Posterior cingulate gyrus (tissue), 11 donors: Measurements from ENCODE around the gene PHYKPL.
A peak's percentile ranks its signal among the peaks of the same experiment; 100 is the strongest.
"Not testable (repeated sequence)": the region's sequence is repeated elsewhere in the genome, so short reads cannot be mapped to it uniquely, and the experiment has no call there.

Experiments
- DNase-seq, 10 donors: peaks; one replicate each; pipeline versions ENCODE4 v3.0.0 to v3.0.0-alpha.2; 2020 to 2021; ENCODE audit warnings: mixed read lengths in 3 of 10
- intact Hi-C: fragments of 100-400 bp; cut with DNase I; formaldehyde crosslinking; loops from one replicate; pipeline ENCODE4 v1.15.1; 2023

The PHYKPL gene

DNA sequence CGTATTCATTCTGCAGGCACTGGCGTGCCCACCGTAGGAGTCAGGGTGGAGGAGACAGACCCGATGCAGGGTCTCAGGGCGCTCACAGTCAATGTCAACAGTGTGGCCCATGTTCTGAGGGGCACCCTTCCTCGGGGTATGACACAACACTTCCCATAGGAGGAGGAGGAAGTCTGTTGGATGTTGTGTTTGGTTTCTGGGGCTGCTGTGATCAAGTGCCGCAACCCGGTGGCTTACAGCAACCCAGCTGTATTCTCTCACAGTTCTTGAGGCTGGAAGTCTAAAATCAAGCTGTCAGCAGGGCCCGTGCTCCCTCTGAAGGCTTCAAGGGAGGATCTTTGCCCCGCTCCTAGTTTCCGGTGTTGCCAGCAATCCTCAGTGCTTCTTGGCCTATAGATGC is 33.9 kb downstream of the PHYKPL start:
- peak in 1 of 10 donors; percentile 49 for DNase-seq
- intact Hi-C loops = no loop called here

DNA sequence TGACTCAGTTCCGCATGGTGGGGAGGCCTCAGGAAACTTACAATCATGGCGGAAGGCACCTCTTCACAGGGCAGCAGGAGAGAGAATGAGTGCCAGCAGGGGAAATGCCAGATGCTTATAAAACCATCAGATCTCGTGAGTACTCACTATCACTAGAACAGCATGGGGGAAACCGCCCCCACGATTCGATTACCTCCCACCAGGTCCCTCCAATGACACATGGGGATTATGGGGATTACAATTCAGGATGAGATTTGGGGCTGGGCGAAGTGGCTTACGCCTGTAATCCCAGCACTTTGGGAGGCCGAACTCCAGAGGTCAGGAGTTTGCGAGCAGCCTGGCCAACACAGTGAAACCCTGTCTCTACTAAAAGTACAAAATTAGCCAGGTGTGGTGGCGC is 34.5 kb downstream of the PHYKPL start:
- DNase-seq, intact Hi-C loops: not testable (repeated sequence)

DNA sequence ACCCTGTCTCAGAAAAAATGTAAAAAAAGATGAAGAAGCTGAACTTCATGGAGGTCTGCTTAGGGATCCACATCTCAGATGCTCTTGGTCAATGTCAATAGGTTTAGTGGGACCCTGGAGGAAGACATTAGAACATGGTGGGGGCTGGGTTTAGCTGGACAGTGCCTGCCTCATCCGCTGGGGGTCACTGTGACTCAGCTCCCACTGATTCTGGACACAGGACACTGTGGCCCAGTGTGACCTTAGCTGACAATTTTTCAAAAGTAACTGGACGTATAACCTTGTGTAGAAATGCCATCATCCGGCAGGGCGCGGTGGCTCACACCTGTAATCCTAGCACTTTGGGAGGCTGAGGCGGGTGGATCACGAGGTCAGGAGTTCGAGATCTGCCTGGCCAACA is 35.6 kb downstream of the PHYKPL start:
- intact Hi-C loops = no loop called here
- peak in 2 of 10 donors; percentile 3 to 55 for DNase-seq

DNA sequence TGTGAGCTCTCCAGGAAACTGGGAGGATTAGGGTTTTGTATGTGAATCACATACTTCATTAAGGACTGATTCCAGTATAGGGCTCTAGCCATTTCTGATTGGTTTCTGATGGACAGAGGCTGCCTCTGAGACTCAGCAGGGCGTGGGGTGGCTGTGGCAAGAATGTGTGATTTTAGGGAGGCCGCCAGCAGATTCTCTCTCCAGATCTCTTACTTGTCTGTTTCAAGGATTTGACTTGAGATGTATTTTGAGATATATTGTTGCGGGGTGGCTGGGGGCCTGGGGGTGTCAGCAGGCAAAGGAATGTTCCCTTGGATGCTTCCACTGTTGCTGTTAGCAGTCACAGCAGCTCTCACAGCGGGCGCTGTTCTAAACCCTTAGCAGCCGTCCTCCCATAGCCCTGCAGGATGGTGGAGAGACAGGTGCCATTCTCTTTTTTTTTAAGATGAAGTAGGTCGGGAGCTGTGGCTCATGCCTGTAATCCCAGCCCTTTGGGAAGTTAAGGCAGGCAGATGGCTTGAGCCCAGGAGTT is 36.3 kb downstream of the PHYKPL start:
- peak in 1 of 10 donors; percentile 16 for DNase-seq
- intact Hi-C loops = no loop called here

DNA sequence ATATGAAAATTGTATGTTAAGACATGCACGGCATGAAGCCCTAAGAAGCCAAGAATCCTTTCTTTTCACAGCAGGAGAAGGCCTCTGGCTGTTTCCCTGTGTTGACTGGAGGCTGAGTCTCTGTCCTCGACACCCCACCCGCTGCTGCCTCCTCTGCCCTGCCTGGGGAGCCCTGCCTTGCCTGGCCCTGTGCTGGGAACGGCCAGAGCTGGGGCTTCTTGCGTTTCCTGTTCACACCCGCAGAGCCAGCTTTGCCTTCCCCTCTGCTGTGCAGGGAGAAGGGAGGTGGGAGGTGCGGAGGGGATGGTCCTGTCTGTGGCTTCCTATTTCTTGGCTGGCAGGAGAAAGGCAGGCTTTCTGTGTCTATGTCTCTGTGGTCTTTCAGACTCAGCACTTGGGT is 38.6 kb downstream of the PHYKPL start:
- peak in 1 of 10 donors; percentile 64 for DNase-seq
- intact Hi-C loops = no loop called here

DNA sequence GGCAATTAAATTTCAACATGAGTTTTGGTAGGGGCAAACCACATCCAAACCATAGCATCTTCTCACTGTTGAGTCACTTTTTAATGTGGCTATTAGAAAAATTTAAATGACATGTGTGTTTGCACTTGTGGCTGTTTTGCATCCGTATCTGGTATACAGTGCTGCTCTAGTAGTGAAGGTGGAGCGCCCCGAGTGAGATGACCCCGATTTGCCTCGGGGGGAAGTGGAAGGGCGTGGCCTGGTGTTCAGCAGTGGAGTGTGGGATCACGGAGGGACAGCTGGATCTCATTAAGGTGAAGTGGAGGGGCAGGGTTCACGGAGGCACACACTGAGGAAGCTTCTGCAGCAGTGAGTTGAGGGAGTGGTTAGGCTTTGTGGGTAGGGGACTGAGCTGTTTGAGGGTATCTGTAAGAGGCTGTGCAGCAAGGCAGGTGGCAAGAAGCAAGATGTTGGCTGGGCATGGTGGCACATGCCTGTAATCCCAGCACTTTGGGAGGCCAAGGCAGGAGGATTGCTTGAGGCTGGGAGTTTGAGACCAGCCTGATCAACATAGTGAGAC is 39.3 kb downstream of the PHYKPL start:
- intact Hi-C loops = no loop called here

DNA sequence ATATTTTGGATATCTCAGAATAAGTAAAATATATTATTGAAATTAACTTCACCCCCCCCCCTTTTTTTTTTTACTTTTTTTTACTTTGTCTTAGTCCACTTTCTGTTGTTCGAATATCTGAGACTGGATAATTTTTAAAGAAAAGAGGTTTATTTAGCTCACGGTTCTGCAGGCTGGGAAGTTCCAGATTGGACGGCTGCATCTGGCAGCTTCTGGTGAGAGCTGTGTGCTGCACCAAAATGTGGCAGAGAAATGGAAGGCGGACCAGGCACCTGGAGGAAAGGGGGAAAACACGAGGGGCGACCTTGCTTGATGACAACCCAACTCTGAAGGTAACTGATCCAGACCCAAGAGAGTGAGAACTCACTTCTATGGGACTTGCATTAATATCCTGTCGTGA is 39.8 kb downstream of the PHYKPL start:
- DNase-seq = no peak
- intact Hi-C loops = no loop called here

More for the DNA sequence above, 39.3 kb downstream of the PHYKPL start:
- DNase-seq = no peak

DNA sequence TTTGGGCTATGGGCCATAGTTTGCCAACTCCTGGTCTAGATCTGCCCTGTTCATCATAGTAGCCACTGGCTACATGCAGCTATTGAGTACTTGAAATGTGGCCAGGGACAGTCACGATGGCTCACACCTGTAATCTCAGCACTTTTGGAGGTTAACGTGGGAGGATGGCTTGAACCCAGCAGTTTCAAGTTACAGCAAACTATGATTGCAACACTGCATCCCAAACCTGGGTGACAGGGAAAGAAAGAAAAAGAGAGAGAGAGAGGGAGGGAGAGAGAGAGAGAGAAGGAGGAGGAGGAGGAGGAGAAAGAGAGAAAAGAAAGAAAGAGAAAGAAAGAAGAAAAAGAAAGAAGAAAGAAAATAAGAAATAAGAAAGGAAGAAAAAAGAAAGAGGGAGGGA is 40.4 kb downstream of the PHYKPL start:
- no peak for DNase-seq
- intact Hi-C loops = no loop called here

DNA sequence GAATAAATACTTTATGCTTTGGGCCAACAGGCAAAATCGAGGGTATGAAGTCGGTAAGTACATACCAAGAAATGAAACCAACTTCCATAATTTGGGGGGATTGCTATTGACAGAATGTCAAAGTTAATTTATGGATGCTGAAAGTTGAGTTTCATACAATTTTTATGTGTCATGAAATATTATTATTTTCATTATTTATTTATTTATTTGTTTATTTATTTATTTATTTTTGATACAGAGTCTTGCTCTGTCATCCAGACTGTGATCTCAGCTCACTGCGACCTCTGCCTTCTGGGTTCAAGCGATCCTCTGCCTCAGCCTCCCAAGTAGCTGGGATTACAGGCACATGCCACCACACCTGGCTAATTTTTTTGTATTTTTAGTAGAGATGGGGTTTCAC is 40.9 kb downstream of the PHYKPL start:
- intact Hi-C loops = no loop called here
- DNase-seq = no peak

DNA sequence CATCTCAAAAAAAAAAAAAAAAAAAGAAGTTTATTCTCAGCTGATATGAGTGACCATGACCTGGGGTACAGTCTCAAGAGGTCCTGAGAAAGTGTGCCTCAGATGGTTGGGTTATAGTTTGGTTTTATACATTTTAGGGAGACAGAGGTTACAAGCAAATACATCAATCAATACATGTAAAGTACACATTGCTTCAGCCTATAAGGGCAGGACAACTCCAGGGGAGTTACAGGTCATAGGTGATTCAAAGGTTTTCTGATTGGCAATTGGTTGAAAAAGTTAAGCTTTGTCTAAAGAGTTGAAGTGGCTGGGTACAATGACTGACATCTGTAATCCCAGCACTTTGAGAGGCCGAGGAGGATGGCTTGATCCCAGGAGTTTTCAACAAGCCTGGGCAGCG is 43.2 kb downstream of the PHYKPL start:
- intact Hi-C loops = no loop called here
- no peak for DNase-seq

DNA sequence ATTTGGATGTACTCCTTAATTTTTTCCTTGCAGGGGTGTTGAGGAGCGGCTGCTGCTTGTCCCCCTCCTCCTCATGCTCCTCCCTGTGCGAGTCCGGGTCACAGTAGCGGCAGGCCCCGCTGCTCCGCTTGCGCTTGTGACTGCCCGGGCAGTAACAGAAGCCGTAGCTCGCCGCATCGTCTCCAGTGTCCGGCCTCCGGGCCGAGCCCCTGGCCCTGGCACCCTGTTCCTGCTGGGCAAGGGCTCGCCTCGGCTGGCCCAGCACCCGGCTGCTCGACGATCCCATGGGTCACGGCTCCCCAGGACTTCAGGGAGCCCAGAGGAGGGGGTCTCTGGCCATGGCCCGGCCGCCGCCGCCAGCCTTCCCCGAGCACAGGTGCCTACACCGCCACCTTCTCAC is 45.6 kb downstream of the PHYKPL start, which contains the start of gene GMCL2:
Gene GMCL2 (minus strand): TSS at position 358 of the 400 bp plus-strand sequence. CDS start 72 bp downstream, at position 286.
- intact Hi-C loops = no loop called here
- DNase-seq = peak in 1 of 10 donors; percentile 84

DNA sequence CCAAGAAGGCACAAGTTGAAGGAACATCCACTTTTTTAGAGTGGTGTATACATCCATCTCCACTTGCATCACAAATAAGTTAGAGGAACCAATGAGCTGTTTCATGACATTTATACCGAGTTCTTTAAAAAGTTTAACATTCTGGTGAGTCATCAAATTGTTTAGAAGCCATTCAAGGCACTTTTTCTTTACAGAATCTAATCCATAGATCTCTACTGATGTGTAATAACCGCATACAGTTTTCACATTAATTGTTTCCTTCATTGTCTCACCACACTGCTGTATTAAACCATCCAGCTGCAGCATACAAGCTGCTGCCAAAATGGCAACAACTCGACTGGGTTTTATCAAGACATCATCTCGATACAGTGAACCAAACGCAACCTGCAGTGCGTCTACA is 46.2 kb downstream of the PHYKPL start:
- DNase-seq = no peak
- intact Hi-C loops = no loop called here

DNA sequence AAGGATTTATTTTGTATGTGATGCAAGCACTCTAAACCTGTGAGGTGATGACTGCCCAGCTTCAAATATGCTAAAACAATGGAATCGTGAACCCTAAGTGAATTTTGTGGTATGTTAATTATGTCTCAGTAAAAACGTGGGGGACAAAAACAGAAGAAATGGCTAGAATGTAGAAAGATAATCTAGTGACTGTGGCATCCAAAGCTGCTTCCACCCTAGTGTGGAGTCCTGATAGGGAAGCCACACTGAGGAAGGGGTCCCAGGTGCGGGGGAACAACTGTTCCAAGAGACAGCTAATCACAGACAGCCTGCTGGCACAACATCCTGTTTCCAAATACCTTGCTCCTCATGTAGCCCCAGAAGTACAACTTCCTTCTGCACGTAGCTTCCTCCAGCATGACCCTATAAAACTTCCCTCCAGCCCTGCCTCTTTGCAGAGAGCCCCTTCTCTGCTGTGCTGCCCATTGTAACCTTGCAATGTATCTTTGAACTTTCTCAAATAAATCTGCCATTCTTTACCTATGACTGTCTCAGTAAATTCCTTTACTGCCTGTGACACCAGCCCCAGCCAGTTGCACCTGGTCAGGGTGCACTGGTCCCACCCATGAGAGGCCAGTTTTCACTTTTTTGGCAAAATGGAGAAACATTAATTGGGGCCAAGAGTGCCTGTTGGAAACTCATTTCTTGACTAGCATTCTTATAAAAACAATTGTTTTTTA is 50.3 kb downstream of the PHYKPL start:
- intact Hi-C loops = no loop called here
- DNase-seq = no peak

DNA sequence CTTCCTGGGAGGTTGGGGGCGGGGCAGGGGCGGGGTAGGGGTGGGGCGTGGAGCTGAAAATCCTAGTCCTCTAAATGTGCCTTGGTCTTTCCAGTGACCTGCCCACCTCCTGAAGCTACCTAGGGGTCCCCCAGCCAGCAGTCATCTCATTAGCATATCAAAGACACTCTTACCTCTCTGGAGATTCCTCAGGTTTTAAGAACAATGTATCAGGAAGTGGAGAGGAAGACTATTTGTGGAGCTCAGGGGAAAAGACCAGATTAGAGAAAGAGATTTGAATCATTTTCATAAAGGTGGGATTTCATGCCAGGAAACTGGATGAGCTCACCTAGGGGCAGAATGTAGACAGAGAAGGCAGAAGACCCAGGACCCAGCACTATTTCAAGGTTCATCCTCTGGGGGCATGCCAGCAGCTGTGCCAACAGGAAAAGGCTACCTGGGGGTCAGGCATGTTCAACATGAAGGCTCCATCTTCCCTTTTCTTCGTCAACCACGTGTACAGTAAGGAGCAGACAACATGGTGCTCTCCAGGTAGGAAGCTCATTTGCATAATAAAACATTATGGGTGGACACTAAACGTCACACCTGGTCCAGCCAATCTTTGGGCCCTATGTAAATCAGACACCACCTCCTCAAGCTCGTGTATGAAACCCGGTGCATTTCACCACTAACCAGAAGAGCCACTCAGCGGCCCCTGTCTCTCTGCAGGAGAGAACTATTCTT is 52.3 kb downstream of the PHYKPL start:
- DNase-seq = no peak

DNA sequence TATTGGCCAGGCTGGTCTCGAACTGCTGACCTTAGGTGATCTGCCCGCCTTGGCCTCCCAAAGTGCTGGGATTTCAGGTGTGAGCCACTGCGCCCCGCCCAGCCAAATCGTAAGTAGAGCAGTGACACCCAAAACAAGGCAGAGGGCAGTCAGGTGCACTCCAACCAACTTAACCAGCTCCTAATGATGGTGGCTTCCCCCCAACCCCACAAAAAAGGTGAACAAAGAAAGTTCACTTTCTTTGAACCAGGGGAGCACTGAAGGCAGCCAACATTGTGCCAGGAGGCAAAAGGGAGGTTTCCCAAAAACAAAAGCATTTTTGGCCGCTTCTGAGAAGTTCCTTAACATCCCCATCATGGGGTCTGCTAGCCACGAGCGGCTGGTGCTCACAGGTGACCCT is 55.0 kb downstream of the PHYKPL start:
- intact Hi-C loops = no loop called here
- DNase-seq = no peak

More for the DNA sequence above, 52.3 kb downstream of the PHYKPL start:
- intact Hi-C loops = no loop called here

DNA sequence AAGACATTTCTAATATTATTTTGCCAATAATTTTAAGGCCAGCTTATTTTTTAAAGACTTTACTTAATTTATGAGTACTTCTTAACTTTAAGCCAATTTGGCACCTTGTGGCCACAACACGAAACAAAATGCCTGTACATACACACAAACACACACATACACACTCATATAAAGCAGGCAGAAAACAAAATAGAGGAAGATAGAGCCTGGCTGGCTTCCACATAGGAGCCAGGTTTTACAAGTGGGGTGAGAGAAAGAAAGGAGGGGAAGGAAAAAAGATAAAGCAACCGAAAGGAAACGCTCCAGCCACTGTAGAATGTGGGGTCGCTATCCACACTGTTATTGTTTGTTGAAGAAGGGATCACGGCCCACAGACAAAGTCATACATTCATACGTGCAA is 55.8 kb downstream of the PHYKPL start:
- intact Hi-C loops = no loop called here
- no peak for DNase-seq

DNA sequence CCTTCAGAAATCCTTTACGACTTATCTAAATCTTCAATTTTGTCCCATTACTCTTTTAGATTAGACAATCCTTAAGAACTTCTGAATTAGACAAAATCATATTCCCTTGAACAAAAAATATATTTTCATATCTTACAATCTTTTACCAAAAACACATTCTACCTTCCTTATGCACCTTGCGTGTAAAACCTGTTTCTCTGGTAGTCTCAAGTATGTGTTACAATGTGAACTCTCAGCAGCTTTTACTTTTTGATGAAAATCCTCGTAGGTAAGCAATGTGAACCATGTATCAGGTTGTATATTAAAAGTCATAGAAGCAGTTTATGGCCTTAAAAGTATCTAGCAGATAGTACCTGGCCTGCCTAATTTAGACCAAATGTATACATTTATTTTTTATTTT is 58.1 kb downstream of the PHYKPL start:
- no peak for DNase-seq
- intact Hi-C loops = no loop called here

DNA sequence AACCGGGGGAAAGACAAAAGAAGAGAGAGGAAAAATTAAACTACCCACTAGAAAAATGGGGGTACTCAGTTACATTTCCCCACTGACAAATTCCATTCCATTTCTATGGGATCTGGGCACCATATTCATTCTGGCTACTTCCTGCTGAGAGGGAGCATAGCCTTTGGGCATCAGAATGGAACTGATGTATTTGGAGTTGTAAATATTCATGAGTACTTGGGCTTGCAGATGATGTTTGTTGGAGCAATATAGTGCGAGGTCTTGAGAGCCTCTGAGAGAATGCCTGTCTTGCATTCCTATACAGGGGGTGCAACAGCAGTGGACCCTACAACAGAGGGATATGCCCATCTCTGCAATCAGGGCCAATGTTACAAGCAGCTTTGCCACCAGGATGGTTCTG is 62.1 kb downstream of the PHYKPL start:
- DNase-seq = no peak
- intact Hi-C loops = no loop called here

DNA sequence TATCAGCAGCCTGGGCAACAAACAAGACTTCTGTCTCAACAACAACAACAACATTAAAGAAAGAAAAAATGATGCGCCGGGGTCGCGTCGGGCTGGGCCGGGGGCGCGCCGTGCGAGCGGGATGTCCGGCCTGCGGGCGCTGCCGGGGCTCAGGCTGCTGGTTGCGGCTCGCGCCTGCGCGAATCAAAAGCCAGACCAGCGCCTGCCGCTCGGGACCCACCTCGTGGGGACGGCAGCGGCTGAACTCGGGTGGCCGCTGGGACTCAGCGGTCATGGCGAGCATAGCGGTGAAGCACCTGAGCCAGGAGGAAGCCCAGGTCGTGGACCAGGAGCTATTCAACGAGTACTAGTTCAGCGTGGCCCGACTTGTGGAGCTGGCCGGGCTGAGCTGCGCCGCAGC is 67.0 kb downstream of the PHYKPL start:
- peak in 1 of 10 donors; percentile 78 for DNase-seq
- intact Hi-C loops = no loop called here

DNA sequence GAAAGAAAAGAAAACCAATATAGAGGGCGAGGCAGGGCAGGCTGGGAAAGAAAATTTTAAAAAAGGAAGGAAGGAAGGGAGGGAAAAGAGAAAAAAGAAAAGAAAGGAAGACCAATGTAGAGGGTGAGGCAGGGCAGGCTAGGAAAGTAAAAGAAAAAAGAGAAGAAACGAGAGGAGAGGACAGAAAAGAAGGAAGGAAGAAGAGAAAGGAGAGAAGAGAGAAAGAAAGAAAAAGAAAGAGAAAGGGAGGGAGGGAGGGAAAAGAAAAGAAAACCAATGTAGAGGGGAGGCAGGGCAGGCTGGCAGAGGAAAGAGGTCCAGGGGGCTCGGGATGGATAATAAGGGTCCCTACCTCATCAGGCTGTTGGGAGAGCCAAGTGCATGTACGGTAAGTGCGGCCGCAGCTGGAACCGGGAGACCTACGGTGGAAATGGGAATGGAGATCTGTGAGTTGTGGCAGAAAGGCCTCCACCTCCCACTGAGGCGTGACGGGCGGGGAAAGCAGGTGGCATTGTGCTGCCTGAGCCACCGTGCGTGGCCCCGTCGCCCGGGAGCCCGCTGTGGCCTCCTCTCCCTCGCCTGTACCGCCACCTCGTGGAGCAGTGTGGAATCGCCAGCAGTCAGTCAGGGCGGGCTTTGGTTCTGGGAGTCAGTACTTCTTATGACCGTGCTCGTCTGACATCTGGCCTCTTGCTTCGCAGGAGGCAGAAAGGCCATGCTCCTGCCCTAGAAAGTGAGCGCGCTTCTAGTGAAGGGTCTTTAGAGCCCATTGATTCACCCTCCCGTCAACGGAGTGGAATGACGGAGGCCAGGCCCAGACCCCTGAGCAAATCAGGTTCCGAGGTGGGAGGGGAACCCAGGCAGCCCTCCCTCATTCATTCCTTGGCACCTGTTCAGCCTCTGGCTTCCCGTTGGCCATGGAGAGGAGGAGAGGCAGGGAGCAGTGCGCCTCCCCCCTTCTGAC is 68.5 kb downstream of the PHYKPL start:
- intact Hi-C loops = loop anchor here (1.0 to 5.0 kb wide), 2 partner anchors 88 to 102 kb away; no protein-coding TSS in a partner anchor
- DNase-seq = peak; percentile 71 to 97 (median 90)
